Neural cell (in vitro differentiated cells): ENCODE measurements around the gene CDK6. TPM values are rescaled to one million over a fixed set of nuclear protein-coding genes. Genes with fewer than 3 reads are reported as not detected.

Experiments
- H2AFZ ChIP-seq: fragments of 200-600, 300-800 bp; sonication (generic), shearing (Covaris generic); 2 replicates; pipeline ENCODE4 v1.6.0; 2014; ENCODE audit warnings: low read depth, mild to moderate bottlenecking, antibody characterized with exemption, low read length, moderate library complexity
- H3F3A ChIP-seq: fragments of 200-600 bp; shearing (Covaris generic); 2 replicates; pipeline ENCODE4 v1.6.1; 2016; ENCODE audit warnings: mild to moderate bottlenecking, moderate library complexity, mixed read lengths, antibody characterized with exemption, low read length; ENCODE audit not compliant: insufficient read depth, poor library complexity, severe bottlenecking
- H3K27ac ChIP-seq: fragments of 200-600, 300-800 bp; sonication (generic), shearing (Covaris generic); 2 replicates; pipeline ENCODE4 v1.5.1; 2014; ENCODE audit warnings: mild to moderate bottlenecking, low read length, moderate library complexity
- H3K27me3 ChIP-seq: fragments of 300-800, 200-600 bp; sonication (generic), shearing (Covaris generic); 2 replicates; pipeline ENCODE4 v1.6.0; 2014; ENCODE audit warnings: mild to moderate bottlenecking, low read depth, low read length, moderate library complexity; ENCODE audit not compliant: insufficient read depth
- H3K36me3 ChIP-seq: fragments of 300-800, 200-600 bp; sonication (generic), shearing (Covaris generic); 2 replicates; pipeline ENCODE4 v1.5.1; 2014; ENCODE audit warnings: mild to moderate bottlenecking, antibody characterized with exemption, low read length, moderate library complexity; ENCODE audit not compliant: insufficient read depth
- H3K4me2 ChIP-seq: fragments of 300-800, 200-600 bp; sonication (generic), shearing (Covaris generic); 2 replicates; pipeline ENCODE4 v1.6.0; 2014; ENCODE audit warnings: mild to moderate bottlenecking, low read length
- H3K4me3 ChIP-seq: fragments of 300-800, 200-600 bp; sonication (generic), shearing (Covaris generic); 2 replicates; pipeline ENCODE4 v1.5.1; 2014; ENCODE audit warnings: mild to moderate bottlenecking, low read length, moderate library complexity
- H3K79me2 ChIP-seq: fragments of 200-600 bp; shearing (Covaris generic); replicated peaks from 2 replicates; pipeline ENCODE4 v1.6.0; 2014; ENCODE audit warnings: mild to moderate bottlenecking, low read length, moderate library complexity; ENCODE audit not compliant: insufficient read depth
- H3K9ac ChIP-seq: fragments of 300-800, 200-600 bp; sonication (generic), shearing (Covaris generic); 2 replicates; pipeline ENCODE4 v1.6.1; 2016; ENCODE audit warnings: mild to moderate bottlenecking, low read length, mixed read lengths
- H3K9me2 ChIP-seq: fragments of 200-600 bp; shearing (Covaris generic); 2 replicates; pipeline ENCODE4 v1.6.1; 2016; ENCODE audit warnings: mild to moderate bottlenecking, low read length, mixed read lengths; ENCODE audit not compliant: insufficient read depth
- H3K9me3 ChIP-seq: fragments of 200-600, 300-800 bp; sonication (generic), shearing (Covaris generic); 2 replicates; pipeline ENCODE4 v1.6.1; 2016; ENCODE audit warnings: mild to moderate bottlenecking, mixed run types, low read length, moderate library complexity, mixed read lengths
- H4K20me1 ChIP-seq: fragments of 200-600 bp; shearing (Covaris generic); 2 replicates; pipeline ENCODE4 v1.6.1; 2016; ENCODE audit warnings: mild to moderate bottlenecking, mixed run types; ENCODE audit not compliant: insufficient read depth
- CTCF ChIP-seq: fragments of 450-650 bp; IDR thresholded peaks from 2 replicates; pipeline ENCODE4 v1.5.1; 2014; ENCODE audit warnings: antibody characterized with exemption, mild to moderate bottlenecking, moderate library complexity; ENCODE audit not compliant: poor library complexity, severe bottlenecking
- EP300 ChIP-seq: fragments of 450-650 bp; conservative IDR thresholded peaks from 2 replicates; pipeline ENCODE4 v1.6.1; 2014; ENCODE audit warnings: antibody characterized with exemption, mild to moderate bottlenecking, moderate library complexity; ENCODE audit not compliant: poor library complexity, severe bottlenecking
- EZH2 ChIP-seq: fragments of 200-600, 300-800 bp; shearing (Covaris generic), sonication (generic); IDR thresholded peaks from 2 replicates; pipeline ENCODE4 v1.6.1; 2014; ENCODE audit warnings: antibody characterized with exemption, low read length, borderline replicate concordance, mild to moderate bottlenecking; ENCODE audit not compliant: insufficient read depth, poor library complexity, severe bottlenecking
- MXI1 ChIP-seq: fragments of 450-650 bp; conservative IDR thresholded peaks from 2 replicates; pipeline ENCODE4 v1.6.1; 2014; ENCODE audit warnings: antibody characterized with exemption, mild to moderate bottlenecking; ENCODE audit not compliant: poor library complexity, severe bottlenecking
- POLR2AphosphoS5 ChIP-seq: IDR thresholded peaks from 2 replicates; pipeline ENCODE4 v1.6.1; 2012
- RAD21 ChIP-seq: fragments of 450-650 bp; conservative IDR thresholded peaks from 2 replicates; pipeline ENCODE4 v1.6.1; 2014; ENCODE audit warnings: antibody characterized with exemption, mild to moderate bottlenecking, moderate library complexity
- REST ChIP-seq: IDR thresholded peaks from 2 replicates; pipeline ENCODE4 v1.6.1; 2012; ENCODE audit warnings: borderline replicate concordance
- SMC3 ChIP-seq: fragments of 450-650 bp; conservative IDR thresholded peaks from 2 replicates; pipeline ENCODE4 v1.6.1; 2014; ENCODE audit warnings: antibody characterized with exemption, mild to moderate bottlenecking, moderate library complexity; ENCODE audit not compliant: poor library complexity
- TAF1 ChIP-seq: IDR thresholded peaks from 2 replicates; pipeline ENCODE4 v1.6.1; 2012; ENCODE audit warnings: low read depth
- polyA plus RNA-seq: library from polyadenylated mRNA; depleted of rRNA; stranded (reverse); fragments of >200 nt; gene quantifications from 2 replicates; pipeline ENCODE4 v1.2.3, GENCODE V29; 2014

Gene CDK6
- polyA plus RNA-seq, 1 donor from 2014 or later: 4.1 TPM

- H3K79me2 ChIP-seq: no peaks in the 10 kb centered on the region
- H3K4me3 ChIP-seq: no peak overlapping the region
- no peaks in the 10 kb centered on the region for H3K9me3 ChIP-seq
- H3K9me2 ChIP-seq: no peaks in the 10 kb centered on the region
- no peak overlapping the region for H2AFZ ChIP-seq
- H3K4me2 ChIP-seq: no peak overlapping the region
- no peak overlapping the region for H3K27ac ChIP-seq
- no peak overlapping the region for H3K9ac ChIP-seq
- no peak for TF ChIP-seq EP300
- no peak for TF ChIP-seq POLR2AphosphoS5
- TF ChIP-seq RAD21: no peak
- no peak for TF ChIP-seq CTCF
- TF ChIP-seq MXI1: no peak
- no peak for TF ChIP-seq SMC3
- no peak for TF ChIP-seq TAF1
- TF ChIP-seq REST: no peak
- TF ChIP-seq EZH2: no peak
- no peaks in the 10 kb centered on the region for H4K20me1 ChIP-seq
- H3F3A ChIP-seq: no peaks in the 10 kb centered on the region
- H3K27me3 ChIP-seq: no peaks in the 10 kb centered on the region
- no peaks in the 10 kb centered on the region for H3K36me3 ChIP-seq
Observed at GRCh38 chr7:92644406-92645113, 191.8 kb downstream of the CDK6 start.

GRCh38 chr7:92643821-92644220 is 192.6 kb downstream of the CDK6 start:
- Histone ChIP-seq H3K9me3 (no peaks in the 10 kb centered on the region), H3K79me2 (no peaks in the 10 kb centered on the region), H3K36me3 (no peaks in the 10 kb centered on the region), H3F3A (no peaks in the 10 kb centered on the region), H3K9me2 (no peaks in the 10 kb centered on the region), H2AFZ (no peak overlapping the region), H3K4me3 (no peak overlapping the region), H3K27ac (no peak overlapping the region), H3K9ac (no peak overlapping the region), H3K4me2 (no peak overlapping the region), H4K20me1 (no peaks in the 10 kb centered on the region), H3K27me3 (no peaks in the 10 kb centered on the region)
- TF ChIP-seq CTCF (no peak), RAD21 (no peak), TAF1 (no peak), EP300 (no peak), SMC3 (no peak)
